ENCODE measurements around the gene TENT5C.
A peak's percentile ranks its signal among the peaks of the same experiment; 100 is the strongest.

TENT5C gene

GRCh38 chr1:117592155-117592554 lies 13.7 kb upstream of the TENT5C start:
- no peak for DNase-seq (ENCODE audit: low spot score)

- DNase-seq (ENCODE audit: low spot score) = no peak
These were observed 11.4 kb upstream of the TENT5C start for GRCh38 chr1:117594261-117594990.

DNA sequence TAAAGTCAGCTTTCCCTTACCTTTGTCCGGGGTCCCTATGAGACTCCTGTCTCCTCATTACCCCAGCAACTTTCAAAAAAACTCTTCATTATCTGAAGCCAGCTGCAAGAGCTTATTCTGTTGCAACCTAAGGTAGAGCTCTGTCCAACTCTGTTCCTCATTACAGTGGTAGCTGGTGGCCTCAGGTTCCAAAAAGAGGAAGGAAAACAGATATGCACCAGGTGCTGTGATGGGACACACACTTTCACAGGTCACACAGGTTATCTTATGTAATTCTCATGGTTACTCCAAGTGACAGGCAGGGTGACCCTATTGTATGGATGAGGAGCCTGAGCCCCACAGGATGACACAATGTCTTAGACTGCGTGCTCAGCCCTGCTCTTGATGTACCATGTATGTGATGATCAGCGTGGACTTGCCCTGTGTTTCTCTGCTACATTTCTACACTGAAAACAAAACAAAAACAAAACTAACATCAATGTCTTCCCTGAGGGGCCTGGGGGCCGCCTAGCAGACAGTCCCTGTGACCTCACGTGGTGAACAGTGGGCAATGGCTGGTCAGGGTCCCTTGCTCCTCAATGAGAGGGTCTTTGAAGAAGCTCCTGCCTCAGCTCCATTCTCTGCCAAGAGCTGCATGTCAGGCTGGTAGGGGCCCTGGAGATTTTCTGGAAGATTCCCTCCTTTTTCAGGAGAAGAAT lies 9.7 kb upstream of the TENT5C start:
- no peak for DNase-seq (ENCODE audit: low spot score)

GRCh38 chr1:117598489-117598888 lies 7.4 kb upstream of the TENT5C start:
- DNase-seq (ENCODE audit: low spot score) = no peak

- DNase-seq (ENCODE audit: low spot score) = peak; percentile 37
These were observed 6.3 kb upstream of the TENT5C start for GRCh38 chr1:117599286-117600221.

- no peak for DNase-seq (ENCODE audit: low spot score)
These were observed 5.4 kb upstream of the TENT5C start for GRCh38 chr1:117600325-117600943.

DNA sequence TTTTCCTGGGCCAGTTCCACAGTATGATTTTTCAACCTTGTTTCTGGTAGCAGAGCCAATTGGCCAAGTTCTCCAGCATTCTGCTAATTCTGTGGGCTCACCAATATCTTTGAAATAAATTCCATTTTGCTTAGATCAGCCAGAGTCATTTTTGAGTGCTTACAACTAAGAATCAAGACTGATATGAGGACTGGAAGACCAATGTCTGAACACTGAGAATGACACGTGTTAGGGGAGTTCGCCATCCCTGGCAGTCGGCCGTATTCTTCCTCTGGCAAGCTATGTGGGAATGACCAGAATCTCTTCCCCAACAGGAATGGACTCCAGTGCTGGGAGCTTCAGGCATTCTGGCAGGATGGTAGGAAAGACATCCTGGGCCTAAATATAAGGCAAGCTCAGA lies 4.9 kb upstream of the TENT5C start:
- no peak for DNase-seq (ENCODE audit: low spot score)

DNA sequence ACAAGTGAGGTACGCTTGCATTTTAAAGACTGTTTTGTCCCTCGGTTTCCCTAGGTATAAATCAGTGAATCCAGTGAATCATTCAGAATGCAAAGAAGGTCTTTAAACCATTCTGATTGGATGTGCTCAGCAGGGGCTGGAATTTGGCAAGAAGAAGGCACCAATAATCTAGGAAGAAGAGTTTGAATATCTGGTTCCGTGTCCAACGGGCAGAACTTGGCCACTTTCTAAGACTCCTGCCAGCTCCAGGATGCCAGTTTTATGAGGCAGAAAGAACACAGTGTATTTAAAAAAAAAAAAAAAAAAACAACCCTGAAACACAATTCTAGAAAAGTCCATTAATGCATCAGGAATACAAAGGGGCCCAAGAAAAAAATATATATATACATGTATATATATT lies 3.0 kb upstream of the TENT5C start:
- no peak for DNase-seq (ENCODE audit: low spot score)

DNA sequence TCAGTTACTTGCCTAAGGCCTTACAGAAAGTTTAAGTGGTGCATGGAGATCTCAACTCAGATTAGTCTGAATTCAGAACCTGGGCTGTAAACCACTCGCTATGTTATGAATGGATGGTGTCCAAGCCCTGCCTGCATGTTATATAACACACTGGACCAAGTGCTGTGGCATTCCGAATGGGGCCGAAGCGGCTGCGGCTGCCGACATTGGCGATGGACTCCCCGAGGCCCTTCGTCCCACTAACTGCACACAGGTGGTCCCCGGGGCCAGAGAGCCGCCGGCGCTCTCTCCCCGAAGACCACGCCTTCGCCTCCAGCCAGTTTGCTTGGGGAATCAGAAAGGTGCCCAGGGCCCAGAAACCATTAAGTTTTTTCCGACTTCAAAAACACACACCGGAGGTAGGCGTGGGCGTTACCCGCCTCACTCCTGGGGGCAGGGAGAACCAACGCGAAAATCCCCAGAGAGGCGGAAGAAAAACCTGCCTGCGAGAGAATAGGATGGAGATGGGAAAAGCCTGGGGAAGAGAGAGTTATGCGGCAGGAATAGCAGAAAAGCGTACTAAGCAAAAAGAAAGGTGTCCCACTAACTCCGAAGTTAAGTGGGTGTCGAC lies 579 bp upstream of the TENT5C start:
- DNase-seq (ENCODE audit: low spot score) = no peak

- no peak for DNase-seq (ENCODE audit: low spot score)
These were observed 992 bp downstream of the TENT5C start for GRCh38 chr1:117606649-117607430.

GRCh38 chr1:117607471-117607870 lies 1.6 kb downstream of the TENT5C start:
- DNase-seq (ENCODE audit: low spot score) = no peak

DNA sequence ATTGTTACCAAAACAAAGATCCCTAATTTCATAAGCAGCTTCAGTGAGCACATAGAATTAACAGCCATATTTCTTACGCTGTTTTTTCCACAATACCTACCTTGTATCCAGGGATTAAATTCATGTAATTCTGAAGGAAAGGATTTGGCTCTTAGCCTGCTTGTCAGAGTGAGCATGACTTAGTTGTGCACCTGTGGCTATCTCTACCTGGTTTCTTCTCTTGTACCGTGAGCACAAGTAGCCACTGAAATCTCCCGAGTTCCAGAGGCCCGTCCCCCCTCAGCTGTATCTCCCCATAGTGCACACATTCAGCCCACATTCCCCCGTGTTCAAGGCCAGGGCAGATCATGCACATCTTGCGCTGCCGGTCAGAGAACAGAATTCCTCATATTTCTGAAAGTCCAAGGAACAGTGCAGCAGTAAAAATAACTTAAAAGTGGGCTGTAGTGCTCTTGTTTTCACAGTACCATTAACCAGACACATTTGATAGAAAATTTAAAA lies 2.3 kb downstream of the TENT5C start:
- DNase-seq (ENCODE audit: low spot score) = no peak

- no peak for DNase-seq (ENCODE audit: low spot score)
These were observed 2.9 kb downstream of the TENT5C start for GRCh38 chr1:117608758-117609157.

- DNase-seq (ENCODE audit: low spot score) = no peak
These were observed 3.6 kb downstream of the TENT5C start for GRCh38 chr1:117609471-117609911.

DNA sequence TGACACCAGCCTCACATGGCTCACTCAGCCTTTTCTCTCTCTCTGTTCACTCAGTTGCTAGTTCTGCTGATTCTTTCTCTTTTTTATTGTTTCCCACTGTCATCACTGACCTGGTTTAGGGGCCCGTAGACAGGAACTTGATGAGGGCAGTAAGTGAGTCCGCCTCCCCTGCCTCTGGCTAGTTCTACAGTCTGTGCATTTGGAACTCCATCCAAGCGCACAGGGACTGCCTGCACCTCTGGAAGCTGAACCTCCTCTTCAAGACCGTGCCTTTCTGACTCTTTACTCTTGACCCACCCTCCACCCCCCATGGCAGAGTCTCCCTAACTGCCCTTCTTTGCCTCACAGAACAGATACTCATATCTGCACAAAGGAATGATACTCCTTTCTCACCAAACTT lies 4.2 kb downstream of the TENT5C start:
- DNase-seq (ENCODE audit: low spot score) = no peak

DNA sequence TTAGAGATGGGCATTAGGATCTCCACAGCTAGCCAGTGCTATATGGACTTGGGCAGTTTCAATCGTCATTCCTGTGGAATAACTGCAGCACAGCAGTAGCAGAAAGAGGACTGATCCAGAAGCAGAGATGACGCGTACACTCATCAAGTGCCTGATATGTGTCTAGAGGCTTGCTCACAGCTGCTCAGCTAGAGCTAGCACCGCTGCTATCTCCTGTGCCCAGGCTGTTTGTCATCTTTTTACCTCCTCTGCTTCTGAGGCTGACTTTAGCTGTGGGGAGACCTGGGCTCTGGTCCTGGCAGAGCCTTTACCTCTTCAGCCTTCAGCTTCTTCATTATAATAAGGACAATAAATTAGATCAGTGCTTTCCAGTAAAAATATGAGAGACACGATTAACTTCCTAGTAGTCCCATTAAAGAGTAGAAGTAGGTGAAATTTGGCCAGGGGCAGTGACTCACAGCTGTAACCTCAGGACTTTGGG lies 5.3 kb downstream of the TENT5C start:
- no peak for DNase-seq (ENCODE audit: low spot score)

GRCh38 chr1:117611894-117612483 lies 6.1 kb downstream of the TENT5C start:
- no peak for DNase-seq (ENCODE audit: low spot score)

DNA sequence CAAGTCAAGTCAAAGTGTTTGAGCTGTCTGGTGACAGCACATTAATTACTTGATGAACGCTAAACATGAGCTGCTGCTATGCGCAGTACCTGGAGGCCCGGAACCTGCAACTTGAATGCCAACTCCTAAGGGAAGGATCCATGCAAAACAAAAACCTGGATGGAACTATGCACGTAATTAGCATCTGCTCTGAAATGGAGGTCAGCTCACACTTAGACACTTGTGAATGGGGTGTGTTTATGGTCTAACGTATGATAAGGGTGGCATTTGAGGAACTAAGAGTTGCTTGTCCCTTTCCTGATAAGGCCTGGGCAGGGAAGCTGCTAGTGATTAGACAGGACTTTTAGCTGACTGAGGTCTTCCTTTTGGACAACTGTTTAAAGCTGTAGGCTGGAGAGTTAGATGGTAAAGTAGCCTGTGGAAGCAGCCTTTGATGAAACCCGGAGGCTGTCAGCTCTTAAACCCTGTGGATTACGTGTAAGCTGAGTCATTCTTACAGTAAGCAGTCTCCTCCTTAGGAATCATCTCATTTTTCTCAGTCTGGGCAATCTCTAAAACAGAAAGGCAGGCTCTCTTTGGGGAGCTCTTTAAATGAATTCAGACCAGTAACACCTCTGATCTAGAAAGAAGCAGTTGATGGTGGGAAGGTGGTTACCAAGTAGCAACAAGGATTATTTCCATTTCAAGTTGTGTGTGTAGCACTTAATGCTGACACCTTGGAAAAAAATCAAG lies 6.8 kb downstream of the TENT5C start:
- peak; percentile 15 for DNase-seq (ENCODE audit: low spot score)

DNA sequence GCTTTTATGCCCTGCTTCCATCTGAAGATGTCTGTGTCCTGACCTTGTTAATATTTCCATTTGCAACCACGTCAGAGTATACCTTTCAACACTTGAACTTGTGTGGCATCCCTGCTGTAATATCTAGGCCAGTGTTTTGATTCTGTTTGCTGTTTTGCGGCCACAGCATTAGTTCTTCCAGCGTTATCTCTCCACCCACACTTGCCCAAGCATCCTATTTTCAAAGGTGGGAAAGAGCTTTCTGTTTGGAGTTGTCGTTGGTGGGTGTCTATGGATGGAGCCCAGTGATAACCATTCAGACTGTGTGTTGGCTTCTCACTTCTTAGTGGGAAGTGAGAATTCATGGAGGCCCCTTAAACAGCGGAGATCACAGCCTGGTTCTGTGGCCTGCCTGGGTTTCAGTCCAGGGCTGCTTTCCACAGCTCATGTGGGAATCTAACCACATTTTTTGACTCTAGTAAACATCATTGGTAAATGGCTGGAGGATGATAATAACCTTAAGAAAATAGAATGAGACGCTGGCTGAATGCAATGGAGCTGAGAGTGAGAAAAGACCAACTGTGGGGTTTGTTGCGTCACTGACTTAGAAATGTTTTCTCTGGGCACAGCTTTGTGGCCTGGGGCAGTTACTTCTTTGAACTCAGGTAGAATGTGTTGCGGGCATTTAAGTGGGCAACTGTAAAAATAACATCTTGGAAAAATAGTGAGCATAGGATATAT lies 7.6 kb downstream of the TENT5C start:
- DNase-seq (ENCODE audit: low spot score) = no peak

Measured in HuH-7 (cell line).